Measurements from ENCODE around the gene C16orf46. TPM values are rescaled to one million over a fixed set of nuclear protein-coding genes. Genes with fewer than 3 reads are reported as not detected.

C16orf46 gene
- total and polyA plus RNA-seq, 2 of the 13 experiments (the other 11 are each of a cell fraction or from before 2014, with no cell fraction given): 0.38 to 0.55 TPM

DNA sequence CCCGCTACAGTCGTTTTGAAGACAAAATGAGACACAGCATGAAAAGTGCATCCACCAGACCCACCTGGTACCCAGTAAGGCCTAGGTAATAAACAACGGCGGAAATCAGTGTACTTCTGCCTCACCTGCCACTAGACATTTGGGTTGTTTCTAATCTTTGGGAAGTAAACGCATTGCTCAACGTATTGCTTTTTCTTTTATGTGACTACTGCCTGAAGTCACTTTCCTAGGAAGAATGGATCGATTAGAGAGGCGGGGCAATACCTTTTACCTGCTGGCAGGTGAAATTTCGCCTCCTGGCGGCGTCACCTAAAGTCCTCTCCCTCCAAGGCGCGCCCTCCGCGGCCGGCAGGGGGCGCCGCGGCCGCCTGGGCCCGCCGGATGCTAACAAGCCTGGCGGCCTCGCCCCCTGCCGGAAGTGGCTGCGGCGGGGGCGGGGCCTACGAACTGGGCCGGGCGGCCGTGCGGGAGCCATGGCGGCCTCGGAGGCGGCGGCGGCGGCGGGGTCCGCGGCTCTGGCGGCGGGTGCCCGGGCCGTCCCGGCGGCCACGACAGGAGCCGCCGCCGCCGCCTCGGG is 41.6 kb downstream of the C16orf46 start, which contains the start of gene ATMIN (continued):
- no peak; the same call in 1 of the 2 replicates for TF ChIP-seq ZNF546 (CRISPR knock-in tag; conservative IDR thresholded peaks at IDR 0.05)
- no peak for TF ChIP-seq ZNF777 (CRISPR knock-in tag; IDR thresholded peaks at IDR 0.05)
- no peak for TF ChIP-seq HNRNPK (IDR thresholded peaks at IDR 0.05; ENCODE audit: low read depth, low read length, poor library complexity, severe bottlenecking)
- peak; percentile 43; the same call in 1 of the 2 replicates for TF ChIP-seq HDAC2 (CRISPR knock-in tag; IDR thresholded peaks at IDR 0.05)
- peak; percentile 45; the same call in 1 of the 2 replicates for TF ChIP-seq SNAPC4 (CRISPR knock-in tag; IDR thresholded peaks at IDR 0.05)
- TF ChIP-seq ZSCAN21 (CRISPR knock-in tag; IDR thresholded peaks at IDR 0.05; ENCODE audit: borderline replicate concordance): no peak
- TF ChIP-seq ZNF816 (CRISPR knock-in tag; IDR thresholded peaks at IDR 0.05; ENCODE audit: borderline replicate concordance): no peak; the same call in 1 of the 2 replicates
- TF ChIP-seq ZNF230 (CRISPR knock-in tag; IDR thresholded peaks at IDR 0.05): no peak
- TF ChIP-seq MYC (CRISPR knock-in tag; IDR thresholded peaks at IDR 0.05; ENCODE audit: borderline replicate concordance): no peak
- TF ChIP-seq ZFP1 (CRISPR knock-in tag; IDR thresholded peaks at IDR 0.05): no peak
- TF ChIP-seq TRIM24 (CRISPR knock-in tag; IDR thresholded peaks at IDR 0.05): no peak
- no peak for TF ChIP-seq CBFB (CRISPR knock-in tag; IDR thresholded peaks at IDR 0.05)
- no peak for TF ChIP-seq ZNF737 (CRISPR knock-in tag; IDR thresholded peaks at IDR 0.05; ENCODE audit: borderline replicate concordance)
- no peak for TF ChIP-seq JDP2 (CRISPR knock-in tag; IDR thresholded peaks at IDR 0.05; ENCODE audit: borderline replicate concordance)
- 0 out of 2 replicates have a peak, but pooled peaks have one; percentile 11 for TF ChIP-seq ZNF766 (CRISPR knock-in tag; IDR thresholded peaks at IDR 0.05; ENCODE audit: borderline replicate concordance)
- TF ChIP-seq, protein P1, sequence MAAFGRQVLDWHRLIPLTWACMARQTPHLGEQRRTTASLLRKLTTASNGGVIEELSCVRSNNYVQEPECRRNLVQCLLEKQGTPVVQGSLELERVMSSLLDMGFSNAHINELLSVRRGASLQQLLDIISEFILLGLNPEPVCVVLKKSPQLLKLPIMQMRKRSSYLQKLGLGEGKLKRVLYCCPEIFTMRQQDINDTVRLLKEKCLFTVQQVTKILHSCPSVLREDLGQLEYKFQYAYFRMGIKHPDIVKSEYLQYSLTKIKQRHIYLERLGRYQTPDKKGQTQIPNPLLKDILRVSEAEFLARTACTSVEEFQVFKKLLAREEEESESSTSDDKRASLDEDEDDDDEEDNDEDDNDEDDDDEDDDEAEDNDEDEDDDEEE (CRISPR knock-in tag; IDR thresholded peaks at IDR 0.05): no peak
- TF ChIP-seq HOXA7 (CRISPR knock-in tag; IDR thresholded peaks at IDR 0.05): no peak
- no peak for TF ChIP-seq ZNF652 (CRISPR knock-in tag; IDR thresholded peaks at IDR 0.05; ENCODE audit: borderline replicate concordance, low read depth)
- no peak for TF ChIP-seq SKIL (CRISPR knock-in tag; IDR thresholded peaks at IDR 0.05; ENCODE audit: borderline replicate concordance)
- TF ChIP-seq ZNF616 (CRISPR knock-in tag; IDR thresholded peaks at IDR 0.05; ENCODE audit: low read depth): no peak; the same call in 1 of the 2 replicates
- no peak for TF ChIP-seq CBX2 (IDR thresholded peaks at IDR 0.05; ENCODE audit: low read depth, low read length)
- TF ChIP-seq CBX2 (CRISPR knock-in tag; IDR thresholded peaks at IDR 0.05; ENCODE audit: low read depth): no peak
- TF ChIP-seq ZNF138 (CRISPR knock-in tag; IDR thresholded peaks at IDR 0.05; ENCODE audit: low read depth): peak; percentile 71; the same call in 1 of the 2 replicates

All from HepG2 (cell line).